Measurements from ENCODE around the gene FOXJ3. TPM values are rescaled to one million over a fixed set of nuclear protein-coding genes. Genes with fewer than 3 reads are reported as not detected.

The FOXJ3 gene
- total and polyA plus RNA-seq, 10 donors: 8.9 to 85.8 (median 57.3) TPM

DNA sequence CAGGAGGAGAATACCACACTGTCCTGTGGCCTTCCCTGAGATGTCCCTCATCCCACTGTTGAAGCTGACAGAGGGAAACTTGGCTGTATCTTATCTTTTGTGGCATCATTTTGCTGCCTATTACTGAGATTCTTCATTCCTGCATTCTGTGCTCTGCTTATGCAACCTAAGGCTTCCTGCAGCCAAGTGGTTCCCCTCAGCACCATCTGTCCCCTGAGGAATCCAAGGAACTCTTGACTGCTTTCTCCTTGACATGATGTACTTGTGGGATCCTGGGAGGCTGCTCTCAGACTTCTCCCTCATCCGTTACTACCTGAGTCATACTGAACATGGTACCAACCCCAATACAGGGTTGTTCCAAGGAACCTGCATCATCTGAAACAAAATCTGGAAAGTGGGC is 24.4 kb upstream of the FOXJ3 start:
- Histone ChIP-seq H3K4me1 (no peaks in the 10 kb centered on the region), H3K36me3 (no peaks in the 10 kb centered on the region), H3K9me3 (no peaks in the 10 kb centered on the region), H3K27ac (no peak overlapping the region), H3K4me3 (no peak overlapping the region), H3K27me3 (replicated peaks in 1 of 7) (peaks cover 0 to 13% (median 0%) of the 10 kb centered on the region in 7 donors)
- WGBS, 5 donors: 35 to 86% (median 83%) methylated on average over 1 of the region's 1 CpG
- intact Hi-C loops (cut with DNase I; ENCODE audit: low total_unique reads): no loop called here
- TF ChIP-seq POLR2A (IDR thresholded peaks at IDR 0.05) (no peak), POLR2AphosphoS5 (IDR thresholded peaks at IDR 0.05) (no peak)
- TF ChIP-seq, protein P1, sequence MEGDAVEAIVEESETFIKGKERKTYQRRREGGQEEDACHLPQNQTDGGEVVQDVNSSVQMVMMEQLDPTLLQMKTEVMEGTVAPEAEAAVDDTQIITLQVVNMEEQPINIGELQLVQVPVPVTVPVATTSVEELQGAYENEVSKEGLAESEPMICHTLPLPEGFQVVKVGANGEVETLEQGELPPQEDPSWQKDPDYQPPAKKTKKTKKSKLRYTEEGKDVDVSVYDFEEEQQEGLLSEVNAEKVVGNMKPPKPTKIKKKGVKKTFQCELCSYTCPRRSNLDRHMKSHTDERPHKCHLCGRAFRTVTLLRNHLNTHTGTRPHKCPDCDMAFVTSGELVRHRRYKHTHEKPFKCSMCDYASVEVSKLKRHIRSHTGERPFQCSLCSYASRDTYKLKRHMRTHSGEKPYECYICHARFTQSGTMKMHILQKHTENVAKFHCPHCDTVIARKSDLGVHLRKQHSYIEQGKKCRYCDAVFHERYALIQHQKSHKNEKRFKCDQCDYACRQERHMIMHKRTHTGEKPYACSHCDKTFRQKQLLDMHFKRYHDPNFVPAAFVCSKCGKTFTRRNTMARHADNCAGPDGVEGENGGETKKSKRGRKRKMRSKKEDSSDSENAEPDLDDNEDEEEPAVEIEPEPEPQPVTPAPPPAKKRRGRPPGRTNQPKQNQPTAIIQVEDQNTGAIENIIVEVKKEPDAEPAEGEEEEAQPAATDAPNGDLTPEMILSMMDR (IDR thresholded peaks at IDR 0.05 in 8 of 11, conservative IDR thresholded peaks at IDR 0.05 in 3 of 11): no peak
- DNase-seq: no peak

DNA sequence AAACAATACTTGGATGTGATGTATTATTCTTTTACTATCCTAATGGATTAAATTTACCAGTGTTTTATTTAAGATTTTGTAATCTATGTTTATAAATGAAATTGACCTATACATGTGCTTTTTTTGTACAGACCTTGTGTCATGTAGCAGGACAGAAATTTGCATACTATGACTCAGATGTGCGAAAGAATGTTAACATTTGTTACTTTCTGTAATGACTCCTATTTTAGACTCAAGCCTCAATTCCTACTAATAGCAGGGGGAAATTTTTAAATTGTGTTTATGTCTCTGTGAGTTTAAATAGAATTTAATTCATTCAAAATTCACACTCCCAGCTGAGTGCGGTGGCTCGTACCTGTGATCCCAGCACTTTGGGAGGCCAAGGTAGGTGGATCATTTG is 23.8 kb upstream of the FOXJ3 start:
- intact Hi-C loops (cut with DNase I; ENCODE audit: low total_unique reads): no loop called here
- Histone ChIP-seq H3K27ac (no peak overlapping the region), H3K9me3 (no peaks in the 10 kb centered on the region), H3K36me3 (no peaks in the 10 kb centered on the region), H3K4me3 (no peak overlapping the region), H3K27me3 (replicated peaks in 1 of 7) (peaks cover 0 to 17% (median 0%) of the 10 kb centered on the region in 7 donors), H3K4me1 (no peaks in the 10 kb centered on the region)
- WGBS, 5 donors: 77 to 91% (median 78%) methylated on average over 3 of the region's 3 CpGs
- no peak for DNase-seq
- TF ChIP-seq POLR2AphosphoS5 (IDR thresholded peaks at IDR 0.05): no peak
- TF ChIP-seq POLR2A (IDR thresholded peaks at IDR 0.05): no peak
- TF ChIP-seq, protein P1 (IDR thresholded peaks at IDR 0.05 in 8 of 11, conservative IDR thresholded peaks at IDR 0.05 in 3 of 11): no peak

DNA sequence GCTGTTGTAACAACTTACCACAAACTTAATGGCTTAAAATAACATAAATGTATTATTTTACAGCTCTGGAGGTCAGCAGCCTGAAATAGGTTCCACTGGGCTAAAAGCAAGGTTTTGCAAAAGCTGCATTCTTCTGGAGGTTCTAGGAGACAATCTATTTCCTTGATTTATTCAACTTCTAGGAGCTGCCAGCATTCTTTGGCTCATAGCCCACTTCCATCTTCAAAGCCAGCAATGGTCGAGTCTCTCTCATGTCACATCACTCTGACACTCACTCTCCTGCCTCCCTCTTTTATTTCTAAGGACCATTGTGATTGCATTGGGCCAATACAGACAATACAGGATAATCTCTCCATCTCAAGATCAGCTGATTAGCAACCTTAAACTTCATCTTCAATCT is 15.1 kb upstream of the FOXJ3 start:
- H3K36me3 ChIP-seq: no peaks in the 10 kb centered on the region
- TF ChIP-seq, protein P1 (IDR thresholded peaks at IDR 0.05 in 8 of 11, conservative IDR thresholded peaks at IDR 0.05 in 3 of 11): no peak
- TF ChIP-seq POLR2AphosphoS5 (IDR thresholded peaks at IDR 0.05): no peak
- TF ChIP-seq POLR2A (IDR thresholded peaks at IDR 0.05): no peak
- peaks cover 0 to 24% (median 0%) of the 10 kb centered on the region in 7 donors for H3K27me3 ChIP-seq (replicated peaks in 1 of 7)
- H3K27ac ChIP-seq: no peak overlapping the region
- intact Hi-C loops (cut with DNase I; ENCODE audit: low total_unique reads): no loop called here
- no peak for DNase-seq
- 22 to 58% (median 33%) methylated on average over 1 of the region's 1 CpG for WGBS, 5 donors
- H3K4me1 ChIP-seq: no peaks in the 10 kb centered on the region
- H3K9me3 ChIP-seq: no peaks in the 10 kb centered on the region
- H3K4me3 ChIP-seq: no peak overlapping the region

DNA sequence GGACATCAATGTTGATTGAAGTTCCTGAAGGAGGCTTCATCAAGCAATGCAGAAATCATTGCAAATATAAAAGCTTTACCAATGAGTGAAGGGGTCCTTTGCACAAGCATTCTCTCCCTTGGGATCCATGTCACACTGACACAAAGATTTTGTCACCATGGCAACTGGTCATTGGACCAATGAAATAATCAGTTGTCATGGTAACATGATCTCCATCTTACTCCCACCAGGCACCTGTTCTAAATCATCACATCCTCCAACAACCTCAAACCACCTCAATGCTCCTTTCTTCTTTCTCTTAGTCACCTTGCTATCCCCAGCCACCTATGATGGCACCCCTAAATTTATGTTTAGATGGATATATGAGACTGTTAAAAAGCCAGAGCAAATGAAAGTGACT is 13.5 kb upstream of the FOXJ3 start:
- H3K27ac ChIP-seq: no peak overlapping the region
- H3K4me1 ChIP-seq: no peaks in the 10 kb centered on the region
- no peaks in the 10 kb centered on the region for H3K9me3 ChIP-seq
- intact Hi-C loops (cut with DNase I; ENCODE audit: low total_unique reads): no loop called here
- no peak for DNase-seq
- no peak for TF ChIP-seq POLR2AphosphoS5 (IDR thresholded peaks at IDR 0.05)
- no peak for TF ChIP-seq POLR2A (IDR thresholded peaks at IDR 0.05)
- TF ChIP-seq, protein P1 (IDR thresholded peaks at IDR 0.05 in 8 of 11, conservative IDR thresholded peaks at IDR 0.05 in 3 of 11): no peak
- H3K36me3 ChIP-seq: no peaks in the 10 kb centered on the region
- H3K27me3 ChIP-seq (replicated peaks in 1 of 7): peaks cover 0 to 19% (median 0%) of the 10 kb centered on the region in 7 donors
- no peak overlapping the region for H3K4me3 ChIP-seq

All from spleen (tissue), 11 donors.